ENCODE data around the gene IL9R. TPM values are rescaled to one million over a fixed set of nuclear protein-coding genes. Genes with fewer than 3 reads are reported as not detected.

Gene IL9R
- total and polyA plus RNA-seq, 4 donors, result 0.28 to 1.2 (median 0.51) TPM

DNA sequence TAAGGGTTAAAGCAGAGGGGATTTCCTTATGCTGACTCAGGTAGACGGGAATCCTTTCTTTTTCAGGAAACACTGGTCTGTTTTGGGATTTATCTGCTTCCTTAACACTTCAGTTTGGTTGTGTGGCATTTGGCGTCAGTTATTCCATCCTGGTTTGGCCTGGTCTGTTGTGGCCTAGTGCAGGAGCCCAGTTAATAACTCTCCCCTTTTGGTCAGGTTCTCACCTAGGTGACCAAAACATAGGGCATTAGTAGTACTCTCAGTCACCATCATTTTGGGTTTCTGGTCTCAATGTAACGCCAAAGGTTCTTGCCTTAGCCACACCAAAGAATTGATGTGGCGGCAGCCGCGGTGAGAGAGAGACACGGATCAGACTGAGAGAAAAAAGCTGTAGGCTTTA, 39.7 kb upstream of the IL9R start:
- TF ChIP-seq, protein P1, sequence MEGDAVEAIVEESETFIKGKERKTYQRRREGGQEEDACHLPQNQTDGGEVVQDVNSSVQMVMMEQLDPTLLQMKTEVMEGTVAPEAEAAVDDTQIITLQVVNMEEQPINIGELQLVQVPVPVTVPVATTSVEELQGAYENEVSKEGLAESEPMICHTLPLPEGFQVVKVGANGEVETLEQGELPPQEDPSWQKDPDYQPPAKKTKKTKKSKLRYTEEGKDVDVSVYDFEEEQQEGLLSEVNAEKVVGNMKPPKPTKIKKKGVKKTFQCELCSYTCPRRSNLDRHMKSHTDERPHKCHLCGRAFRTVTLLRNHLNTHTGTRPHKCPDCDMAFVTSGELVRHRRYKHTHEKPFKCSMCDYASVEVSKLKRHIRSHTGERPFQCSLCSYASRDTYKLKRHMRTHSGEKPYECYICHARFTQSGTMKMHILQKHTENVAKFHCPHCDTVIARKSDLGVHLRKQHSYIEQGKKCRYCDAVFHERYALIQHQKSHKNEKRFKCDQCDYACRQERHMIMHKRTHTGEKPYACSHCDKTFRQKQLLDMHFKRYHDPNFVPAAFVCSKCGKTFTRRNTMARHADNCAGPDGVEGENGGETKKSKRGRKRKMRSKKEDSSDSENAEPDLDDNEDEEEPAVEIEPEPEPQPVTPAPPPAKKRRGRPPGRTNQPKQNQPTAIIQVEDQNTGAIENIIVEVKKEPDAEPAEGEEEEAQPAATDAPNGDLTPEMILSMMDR (IDR thresholded peaks at IDR 0.05; ENCODE audit: control extremely low read depth, extremely low read depth), result no peak

DNA sequence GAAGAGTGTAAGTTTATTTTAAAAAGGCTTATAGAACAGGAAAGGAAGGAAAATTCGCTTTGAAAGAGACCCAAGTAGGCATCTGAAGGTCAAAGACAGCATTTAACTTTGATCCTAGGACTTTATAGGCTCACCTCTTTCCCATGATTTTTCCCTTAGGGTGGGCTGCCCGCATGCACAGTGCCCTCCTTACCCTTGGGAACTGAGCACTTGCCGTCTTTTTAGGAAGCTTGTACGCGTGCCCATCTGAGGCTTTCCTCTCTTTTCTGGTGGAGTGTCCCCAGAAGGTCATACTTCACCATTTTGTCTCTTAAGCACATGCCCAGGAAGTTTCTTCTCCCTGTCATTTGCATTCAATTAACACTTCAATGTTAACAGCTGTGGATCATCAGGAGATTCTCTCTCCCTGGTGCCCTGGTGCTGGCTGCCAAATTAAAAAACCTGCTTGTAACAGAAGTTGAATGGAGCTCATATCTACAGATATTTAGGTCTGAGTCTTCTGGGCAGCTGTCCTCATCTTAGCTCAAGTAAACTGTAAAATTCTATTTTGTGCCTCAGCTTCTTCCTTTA, 38.4 kb upstream of the IL9R start:
- H3K9me3 ChIP-seq (ENCODE audit: control insufficient read depth in 4 of 4, insufficient read depth in 3 of 4, low read length in 3 of 4), result peaks cover 0 to 5% (median 3%) of the 10 kb centered on the region in 4 donors
- H3K27me3 ChIP-seq (ENCODE audit: control insufficient read depth in 3 of 3, insufficient read depth in 3 of 3, low read length in 2 of 3), result peaks cover 0 to 3% (median 0%) of the 10 kb centered on the region in 3 donors
- no peak for DNase-seq
- ATAC-seq (ENCODE audit: insufficient read depth, low FRiP score), result no peak
- no peak overlapping the region for H3K4me3 ChIP-seq
- no peak overlapping the region for H3K9ac ChIP-seq (ENCODE audit: insufficient read depth in 1 of 2, low read length in 2 of 2)
- no peak overlapping the region for H3K27ac ChIP-seq (ENCODE audit: low read depth in 1 of 2, low read length in 1 of 2)
- TF ChIP-seq, protein P1 (IDR thresholded peaks at IDR 0.05; ENCODE audit: control extremely low read depth, extremely low read depth), result no peak
- H3K4me1 ChIP-seq (ENCODE audit: control insufficient read depth in 5 of 5, insufficient read depth in 5 of 5, low read length in 5 of 5), result no peaks in the 10 kb centered on the region
- 72 to 75% methylated on average over 5 of the region's 5 CpGs for WGBS, 2 donors
- H3K36me3 ChIP-seq (ENCODE audit: control insufficient read depth in 4 of 4, insufficient read depth in 4 of 4, low read length in 4 of 4), result no peaks in the 10 kb centered on the region

More for the DNA sequence above, 39.7 kb upstream of the IL9R start:
- Histone ChIP-seq H3K9me3 (ENCODE audit: control insufficient read depth in 4 of 4, insufficient read depth in 3 of 4, low read length in 3 of 4) (peaks cover 0 to 3% (median 1%) of the 10 kb centered on the region in 4 donors), H3K27ac (ENCODE audit: low read depth in 1 of 2, low read length in 1 of 2) (no peak overlapping the region), H3K9ac (ENCODE audit: insufficient read depth in 1 of 2, low read length in 2 of 2) (no peak overlapping the region), H3K27me3 (ENCODE audit: control insufficient read depth in 3 of 3, insufficient read depth in 3 of 3, low read length in 2 of 3) (no peaks in the 10 kb centered on the region), H3K4me3 (no peak overlapping the region), H3K36me3 (ENCODE audit: control insufficient read depth in 4 of 4, insufficient read depth in 4 of 4, low read length in 4 of 4) (no peaks in the 10 kb centered on the region), H3K4me1 (ENCODE audit: control insufficient read depth in 5 of 5, insufficient read depth in 5 of 5, low read length in 5 of 5) (no peaks in the 10 kb centered on the region)
- ATAC-seq (ENCODE audit: insufficient read depth, low FRiP score) (no peak), DNase-seq (no peak)
- 67 to 74% methylated on average over 7 of the region's 7 CpGs for WGBS, 2 donors

DNA sequence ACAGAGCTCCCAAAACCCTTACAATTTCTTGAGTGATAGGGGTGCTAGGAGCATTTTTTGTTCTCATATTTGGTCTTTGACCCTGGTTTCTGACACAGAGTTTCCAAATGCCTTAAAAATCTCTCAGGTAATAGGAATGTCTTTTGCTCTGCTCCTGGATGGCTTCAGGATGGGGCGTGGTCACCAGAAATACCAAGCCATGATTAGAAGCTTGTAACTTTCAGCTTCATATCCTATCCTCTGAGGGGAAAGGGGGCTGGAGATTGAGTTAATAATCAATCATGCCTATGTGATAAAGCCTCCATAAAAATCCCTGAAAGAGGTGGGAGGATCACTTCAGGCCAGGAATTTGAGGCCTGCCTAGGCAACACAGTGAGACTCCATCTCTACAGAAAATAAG, 34.6 kb upstream of the IL9R start:
- H3K9me3 ChIP-seq (ENCODE audit: control insufficient read depth in 4 of 4, insufficient read depth in 3 of 4, low read length in 3 of 4), result peaks cover 0 to 5% (median 1%) of the 10 kb centered on the region in 4 donors
- no peaks in the 10 kb centered on the region for H3K4me1 ChIP-seq (ENCODE audit: control insufficient read depth in 5 of 5, insufficient read depth in 5 of 5, low read length in 5 of 5)
- no peak for DNase-seq
- H3K27ac ChIP-seq (ENCODE audit: low read depth in 1 of 2, low read length in 1 of 2), result no peak overlapping the region
- H3K4me3 ChIP-seq, result no peak overlapping the region
- TF ChIP-seq, protein P1 (IDR thresholded peaks at IDR 0.05; ENCODE audit: control extremely low read depth, extremely low read depth), result no peak
- 42 to 48% methylated on average over 1 of the region's 1 CpG for WGBS, 2 donors
- peaks cover 0 to 3% (median 0%) of the 10 kb centered on the region in 3 donors for H3K27me3 ChIP-seq (ENCODE audit: control insufficient read depth in 3 of 3, insufficient read depth in 3 of 3, low read length in 2 of 3)
- no peaks in the 10 kb centered on the region for H3K36me3 ChIP-seq (ENCODE audit: control insufficient read depth in 4 of 4, insufficient read depth in 4 of 4, low read length in 4 of 4)
- no peak overlapping the region for H3K9ac ChIP-seq (ENCODE audit: insufficient read depth in 1 of 2, low read length in 2 of 2)
- ATAC-seq (ENCODE audit: insufficient read depth, low FRiP score), result no peak

DNA sequence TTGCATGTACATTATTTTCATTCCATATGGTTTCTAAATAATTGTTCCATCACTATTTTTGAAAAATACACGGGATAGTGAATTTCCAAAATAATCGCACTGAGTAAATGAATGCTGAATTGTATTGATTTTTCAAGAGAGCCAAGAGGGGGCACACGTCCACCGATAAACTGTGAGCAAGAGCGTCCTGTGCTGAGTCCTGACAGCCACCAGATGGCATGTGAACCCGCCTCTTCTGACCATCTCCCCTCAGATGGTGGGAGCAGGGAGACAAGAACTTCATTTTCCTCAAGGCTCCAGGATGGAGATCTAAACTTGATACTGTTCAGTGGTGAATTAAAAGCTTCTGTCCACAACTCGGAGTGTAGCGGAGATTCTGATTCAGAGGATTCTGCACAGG, 30.6 kb upstream of the IL9R start:
- peaks cover 0 to 5% (median 3%) of the 10 kb centered on the region in 4 donors for H3K9me3 ChIP-seq (ENCODE audit: control insufficient read depth in 4 of 4, insufficient read depth in 3 of 4, low read length in 3 of 4)
- peaks cover 0 to 3% (median 0%) of the 10 kb centered on the region in 3 donors for H3K27me3 ChIP-seq (ENCODE audit: control insufficient read depth in 3 of 3, insufficient read depth in 3 of 3, low read length in 2 of 3)
- no peaks in the 10 kb centered on the region for H3K4me1 ChIP-seq (ENCODE audit: control insufficient read depth in 5 of 5, insufficient read depth in 5 of 5, low read length in 5 of 5)
- H3K36me3 ChIP-seq (ENCODE audit: control insufficient read depth in 4 of 4, insufficient read depth in 4 of 4, low read length in 4 of 4), result no peaks in the 10 kb centered on the region
- 41 to 44% methylated on average over 8 of the region's 8 CpGs for WGBS, 2 donors
- no peak overlapping the region for H3K4me3 ChIP-seq
- ATAC-seq (ENCODE audit: insufficient read depth, low FRiP score) (no peak), DNase-seq (no peak)
- TF ChIP-seq, protein P1 (IDR thresholded peaks at IDR 0.05; ENCODE audit: control extremely low read depth, extremely low read depth), result peak; percentile 39
- H3K27ac ChIP-seq (ENCODE audit: low read depth in 1 of 2, low read length in 1 of 2), result no peak overlapping the region
- H3K9ac ChIP-seq (ENCODE audit: insufficient read depth in 1 of 2, low read length in 2 of 2), result no peak overlapping the region
